ENCODE measurements around the gene LIPT2.
"Not testable (repeated sequence)": the region's sequence is repeated elsewhere in the genome, so short reads cannot be mapped to it uniquely, and the experiment has no call there.

LIPT2 gene

DNA sequence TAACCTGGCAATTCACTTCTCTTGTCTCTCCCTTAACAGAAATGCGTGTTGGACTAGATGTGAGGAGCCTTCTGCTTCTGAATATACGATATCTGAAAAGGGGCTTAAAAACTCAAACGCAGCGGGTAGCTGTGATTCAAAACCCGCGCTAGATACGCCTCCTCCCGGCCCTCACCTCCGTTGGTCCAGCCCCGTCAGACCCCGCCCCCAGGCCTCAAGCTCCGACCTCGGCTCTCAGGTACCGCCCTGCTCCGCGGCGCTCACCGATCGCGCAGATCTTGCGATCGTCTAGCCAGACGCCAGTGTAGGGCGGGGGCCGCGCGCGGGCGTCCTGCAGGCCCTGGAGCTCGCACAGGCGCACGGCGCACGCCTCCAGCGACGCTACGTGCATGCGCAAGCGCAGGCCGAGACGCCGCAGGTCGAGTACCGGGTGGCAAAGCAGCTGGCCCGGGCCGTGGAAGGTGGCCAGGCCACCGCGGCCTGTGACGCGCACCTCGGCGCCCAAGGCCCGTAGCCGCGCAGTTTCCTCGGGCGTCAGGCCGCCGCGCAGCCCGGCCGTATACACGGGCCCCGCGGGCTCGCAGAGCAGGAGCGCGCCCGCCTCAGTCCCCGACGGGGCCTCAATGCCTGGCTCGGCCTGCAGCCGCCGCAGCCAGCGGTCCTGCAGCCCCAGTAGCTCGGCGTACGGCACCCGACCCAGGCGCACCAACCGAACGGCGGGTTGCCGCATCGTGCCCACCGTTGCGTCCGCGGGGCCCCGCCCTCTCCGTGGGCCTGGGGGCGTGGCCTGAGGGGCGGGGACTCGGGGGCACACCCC lies at the start of gene LIPT2:
LIPT2 (minus strand) TSS at position 751 of the 817 bp plus-strand sequence; CDS start at position 730, 21 bp downstream.
- DNase-seq (ENCODE audit: low read depth): peak; percentile 96

DNA sequence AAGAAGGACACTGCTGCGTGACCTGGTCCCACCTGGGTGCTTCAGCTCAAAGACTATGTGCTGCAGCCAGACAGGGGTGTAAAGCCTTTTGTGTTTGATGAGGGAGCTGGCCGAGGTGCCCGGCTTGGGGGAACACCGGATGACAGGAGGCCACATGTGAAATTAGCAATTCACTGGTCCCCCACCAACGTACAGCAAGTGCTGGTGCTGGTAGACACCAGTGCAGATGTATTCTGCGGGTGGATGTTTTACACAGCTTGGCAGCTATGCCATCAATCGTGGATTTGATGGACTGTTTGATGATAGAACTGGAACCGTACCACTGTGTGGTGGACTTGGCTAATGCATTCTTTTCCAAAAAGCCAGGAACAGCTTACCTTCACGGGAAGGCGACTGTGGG lies 47.9 kb upstream of the LIPT2 start:
- DNase-seq (ENCODE audit: low read depth): no peak

DNA sequence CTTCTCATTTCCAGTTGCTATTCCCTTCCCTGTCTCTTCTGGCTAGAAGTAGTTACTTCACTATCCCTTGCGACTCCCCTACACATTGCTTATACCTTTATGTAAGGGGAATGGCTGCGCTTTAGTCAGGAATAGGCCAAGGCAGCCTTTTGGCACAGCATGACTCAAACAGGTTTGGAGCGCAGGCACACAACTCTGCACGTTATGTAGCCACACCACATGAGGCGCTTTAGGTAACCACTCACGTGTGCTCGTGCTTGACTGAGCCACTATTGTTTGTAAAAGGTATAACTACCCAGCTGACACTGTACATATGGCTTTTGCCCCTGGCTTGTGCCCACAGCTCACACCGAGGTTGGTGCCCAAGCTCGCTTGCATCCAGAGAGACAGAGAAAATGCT lies 46.7 kb upstream of the LIPT2 start:
- no peak for DNase-seq (ENCODE audit: low read depth)

DNA sequence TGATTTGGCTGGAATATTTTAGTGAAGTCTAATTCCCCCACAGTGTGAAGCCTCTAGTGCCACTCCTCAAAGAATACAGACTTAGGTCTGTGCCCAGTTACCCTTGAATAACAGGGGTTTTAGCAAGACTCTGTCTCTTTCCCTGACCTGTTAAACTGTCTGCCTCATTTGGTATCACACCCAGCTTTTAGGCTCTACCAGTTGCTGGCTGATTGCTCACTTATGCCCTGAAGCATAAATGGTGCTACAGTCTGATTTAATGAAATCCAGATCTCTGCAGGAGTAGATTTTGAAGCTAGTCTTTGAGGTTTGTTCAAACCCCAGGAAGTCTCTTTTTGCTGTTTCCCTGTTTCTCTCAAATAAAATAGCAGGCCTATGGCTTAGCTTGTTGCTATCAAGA lies 45.2 kb upstream of the LIPT2 start:
- no peak for DNase-seq (ENCODE audit: low read depth)

DNA sequence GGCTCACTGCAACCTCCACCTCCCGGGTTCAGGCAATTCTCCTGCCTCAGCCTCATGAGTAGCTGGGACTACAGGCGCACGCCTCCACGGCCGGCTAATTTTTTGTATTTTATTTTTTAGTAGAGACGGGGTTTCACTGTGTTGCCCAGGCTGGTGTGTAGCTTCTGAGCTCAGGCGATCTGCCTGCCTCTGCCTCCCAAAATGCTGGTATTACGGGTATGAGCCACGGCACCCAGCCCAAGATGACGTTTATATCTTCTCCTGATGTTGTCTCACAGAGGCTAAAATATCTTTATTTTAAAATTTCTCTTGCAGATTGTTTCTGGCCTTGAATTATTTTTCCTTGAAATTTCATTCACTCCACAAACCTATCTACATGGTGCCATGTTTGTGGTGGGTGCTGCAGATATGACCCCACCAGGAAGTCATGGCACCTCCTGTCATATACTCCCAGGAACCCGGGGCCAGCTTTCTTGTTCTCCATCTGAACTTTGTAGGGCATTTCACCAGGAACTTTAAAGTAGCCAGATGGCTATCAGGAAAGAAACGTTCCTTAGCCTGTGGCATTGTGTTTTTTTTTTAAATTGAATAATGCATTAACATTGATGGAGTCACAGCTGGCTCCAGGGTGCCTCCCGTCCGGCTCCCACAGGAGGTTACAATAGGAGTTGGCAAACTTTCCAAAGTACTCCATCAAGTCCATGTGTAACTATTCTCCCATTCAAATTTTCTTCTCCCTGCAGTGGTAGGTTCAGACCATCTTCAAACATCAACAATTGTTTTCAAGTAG lies 42.0 kb upstream of the LIPT2 start:
- no peak for DNase-seq (ENCODE audit: low read depth)

DNA sequence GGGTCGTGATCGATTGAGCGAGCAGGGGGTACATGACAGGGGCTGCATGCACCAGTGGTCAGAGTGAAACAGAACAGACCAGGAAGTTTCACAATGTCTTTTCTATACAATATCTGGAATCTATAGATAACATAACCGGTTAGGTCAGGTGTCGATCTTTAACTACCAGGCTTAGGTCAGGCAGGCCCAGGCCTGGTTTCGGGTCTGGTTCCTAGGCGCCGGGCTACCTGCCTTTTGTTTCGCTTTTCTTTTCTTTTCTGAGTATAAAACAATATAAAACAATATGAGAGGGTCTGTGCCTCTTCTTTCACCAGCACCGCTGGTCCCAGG lies 41.4 kb upstream of the LIPT2 start:
- not testable (repeated sequence) for DNase-seq (ENCODE audit: low read depth)

DNA sequence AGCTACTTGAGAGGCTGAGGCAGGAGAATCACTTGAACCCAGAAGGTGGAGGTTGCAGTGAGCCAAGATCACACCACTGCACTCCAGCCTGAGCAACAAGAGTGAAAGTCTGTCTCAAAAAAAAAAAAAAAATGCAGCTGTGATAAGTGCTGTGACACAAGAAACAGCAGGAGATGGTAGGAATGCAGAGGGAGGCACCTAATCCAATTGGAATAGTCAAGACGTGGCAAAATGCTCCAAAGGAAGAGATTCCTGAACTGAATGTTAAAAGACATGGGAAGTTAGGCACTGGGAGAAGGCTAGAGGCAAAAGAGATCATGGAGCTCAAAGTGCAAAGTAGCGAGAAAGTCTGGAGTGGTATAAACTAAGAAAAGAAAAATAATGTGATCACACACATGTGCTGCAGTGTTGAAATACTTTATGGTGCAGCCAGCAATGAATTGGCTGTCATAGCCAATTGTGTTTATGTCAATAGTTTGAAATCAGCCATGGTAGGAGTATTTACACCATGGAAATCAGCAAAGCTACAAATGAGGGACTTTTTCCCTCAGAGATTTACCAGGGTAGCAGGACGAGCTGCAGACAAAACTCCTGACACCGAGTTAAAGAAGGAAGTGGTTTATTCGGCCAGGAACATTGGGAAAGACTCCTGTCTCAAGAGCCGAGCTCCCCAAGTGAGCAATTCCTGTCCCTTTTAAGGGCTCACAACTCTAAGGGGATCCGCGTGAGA lies 40.9 kb upstream of the LIPT2 start:
- DNase-seq (ENCODE audit: low read depth): no peak

DNA sequence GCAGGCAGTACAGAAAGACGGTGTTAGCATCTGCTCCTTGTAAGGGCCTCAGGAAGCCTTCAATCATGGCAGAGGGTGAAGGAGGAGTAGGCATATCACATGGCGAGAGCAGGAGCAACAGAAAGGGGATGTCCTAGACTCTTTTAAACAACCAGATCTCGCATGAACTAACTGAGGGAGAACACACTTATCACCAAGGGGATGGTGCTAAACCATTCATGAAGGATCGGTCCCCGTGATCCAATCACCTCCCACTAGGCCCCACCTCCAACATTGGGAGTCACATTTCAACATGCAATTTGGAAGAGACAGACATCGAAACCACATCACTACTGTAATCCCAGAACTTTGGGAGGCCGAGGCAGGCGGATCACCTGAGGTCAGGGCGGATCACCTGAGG lies 39.9 kb upstream of the LIPT2 start:
- DNase-seq (ENCODE audit: low read depth): no peak

DNA sequence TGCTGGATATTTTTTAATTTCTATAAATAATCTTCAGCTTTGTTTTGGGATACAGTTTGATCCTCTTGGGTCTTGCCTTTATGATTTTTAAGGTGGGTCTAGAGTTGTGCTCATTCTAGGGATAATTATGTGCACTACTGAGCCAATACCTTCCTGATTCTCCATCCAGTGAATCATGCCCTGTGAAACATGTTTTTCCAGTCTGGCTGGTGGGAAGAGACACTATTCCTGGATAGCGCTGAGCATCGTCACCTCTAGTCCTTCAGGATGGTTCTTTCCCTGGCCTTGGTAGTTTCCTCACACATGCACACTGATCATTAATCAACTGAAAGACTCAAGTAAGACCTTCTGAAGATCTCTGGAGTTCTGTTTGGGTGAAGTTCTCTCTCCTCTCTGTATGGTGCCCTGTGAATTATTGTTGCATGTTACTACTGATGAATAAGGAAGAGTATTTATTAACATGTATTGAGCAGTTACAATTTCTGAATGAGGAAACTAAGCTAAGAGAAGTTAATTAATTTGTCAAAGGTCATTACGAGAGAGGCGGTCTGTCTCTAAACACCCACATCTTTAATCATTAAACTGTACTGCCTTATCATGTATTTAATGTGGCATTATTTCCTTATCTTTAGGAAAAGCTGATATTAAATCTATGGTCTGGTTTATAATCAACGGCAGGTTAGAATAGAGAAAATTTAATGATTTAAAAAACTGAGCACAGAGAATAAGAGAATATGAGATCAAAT lies 39.1 kb upstream of the LIPT2 start:
- DNase-seq (ENCODE audit: low read depth): no peak

DNA sequence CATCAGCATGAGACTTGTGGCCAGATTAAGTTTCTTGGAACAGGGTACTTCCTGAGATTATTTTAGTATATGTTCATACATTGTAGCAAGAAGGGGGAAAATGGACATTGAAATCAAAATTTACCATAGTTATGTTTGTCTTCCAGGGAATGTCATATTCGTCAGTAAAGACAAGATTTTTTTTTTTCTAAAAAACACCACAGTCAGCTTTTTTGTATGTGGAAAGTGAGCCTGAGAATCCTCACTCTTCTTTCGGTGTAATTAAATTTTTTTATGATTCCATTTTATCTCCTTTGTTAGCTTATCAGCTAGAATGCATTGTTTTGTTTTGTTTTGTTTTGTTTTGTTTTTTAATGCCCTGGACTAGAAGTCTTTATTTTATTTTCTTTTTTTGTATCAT lies 31.5 kb upstream of the LIPT2 start:
- DNase-seq (ENCODE audit: low read depth): no peak

DNA sequence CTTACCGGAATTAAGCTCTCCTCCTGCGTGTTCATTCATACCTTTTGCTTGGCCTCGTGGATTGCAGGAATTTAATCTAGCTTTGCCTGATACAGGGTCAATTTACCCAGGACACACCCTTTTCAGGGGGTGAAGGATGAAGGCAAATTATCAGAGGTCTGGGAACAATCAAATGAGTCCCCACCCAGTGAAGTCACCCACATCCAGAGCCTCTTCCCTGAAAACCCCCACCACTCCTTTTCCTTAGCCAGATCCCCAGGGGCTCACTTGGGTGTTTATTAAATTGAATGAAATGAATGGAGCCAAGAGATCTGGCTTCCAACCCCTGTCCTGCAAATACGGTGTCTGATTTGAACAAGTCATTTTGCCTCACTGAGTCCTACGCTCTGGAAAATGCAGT lies 31.0 kb upstream of the LIPT2 start:
- no peak for DNase-seq (ENCODE audit: low read depth)

DNA sequence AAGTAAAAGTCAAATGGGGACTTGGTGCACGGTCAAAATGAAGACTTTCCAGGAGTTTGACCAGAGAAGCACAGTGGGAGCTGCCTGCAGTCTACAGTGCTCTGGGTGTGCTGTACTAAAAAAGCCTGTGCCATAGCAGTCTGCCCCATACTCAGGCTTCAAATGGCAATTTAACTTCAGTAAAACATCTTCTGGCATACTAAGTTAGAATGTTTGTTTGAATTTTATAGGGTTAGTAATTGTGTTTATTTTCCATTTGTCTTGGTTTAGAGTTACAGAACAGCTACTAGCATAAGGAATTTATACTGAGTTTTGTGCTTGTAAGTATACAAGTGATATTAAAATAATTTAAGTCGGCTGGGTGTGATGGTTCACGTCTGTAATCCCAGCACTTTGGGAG lies 29.3 kb upstream of the LIPT2 start:
- no peak for DNase-seq (ENCODE audit: low read depth)

DNA sequence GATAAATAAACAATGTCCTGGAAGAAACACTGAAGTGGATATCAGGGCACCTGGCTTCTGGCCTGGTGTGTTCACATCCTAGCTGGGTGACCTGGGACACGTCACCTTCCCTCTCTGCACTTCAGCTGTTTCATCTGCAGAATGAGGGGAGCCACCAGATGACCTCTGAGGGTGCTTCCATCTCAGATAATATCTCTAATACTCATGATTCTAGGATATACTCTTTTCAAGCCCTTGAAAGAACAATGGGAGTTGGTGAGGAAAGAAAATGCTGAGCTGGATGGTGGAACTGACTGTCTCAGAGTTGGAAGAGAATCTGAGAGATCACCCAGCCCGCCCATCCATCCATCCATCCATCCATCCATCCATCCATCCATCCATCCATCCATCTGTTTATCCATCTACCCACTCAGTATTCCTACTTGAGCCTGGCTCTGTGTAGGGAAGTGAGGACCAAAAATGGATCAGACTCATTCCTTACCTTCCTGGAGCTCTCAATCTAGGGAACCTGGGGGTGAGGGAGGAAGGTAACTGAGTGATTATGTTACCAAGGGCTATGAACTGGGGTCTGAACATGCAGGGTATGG lies 28.2 kb upstream of the LIPT2 start:
- DNase-seq (ENCODE audit: low read depth): no peak

DNA sequence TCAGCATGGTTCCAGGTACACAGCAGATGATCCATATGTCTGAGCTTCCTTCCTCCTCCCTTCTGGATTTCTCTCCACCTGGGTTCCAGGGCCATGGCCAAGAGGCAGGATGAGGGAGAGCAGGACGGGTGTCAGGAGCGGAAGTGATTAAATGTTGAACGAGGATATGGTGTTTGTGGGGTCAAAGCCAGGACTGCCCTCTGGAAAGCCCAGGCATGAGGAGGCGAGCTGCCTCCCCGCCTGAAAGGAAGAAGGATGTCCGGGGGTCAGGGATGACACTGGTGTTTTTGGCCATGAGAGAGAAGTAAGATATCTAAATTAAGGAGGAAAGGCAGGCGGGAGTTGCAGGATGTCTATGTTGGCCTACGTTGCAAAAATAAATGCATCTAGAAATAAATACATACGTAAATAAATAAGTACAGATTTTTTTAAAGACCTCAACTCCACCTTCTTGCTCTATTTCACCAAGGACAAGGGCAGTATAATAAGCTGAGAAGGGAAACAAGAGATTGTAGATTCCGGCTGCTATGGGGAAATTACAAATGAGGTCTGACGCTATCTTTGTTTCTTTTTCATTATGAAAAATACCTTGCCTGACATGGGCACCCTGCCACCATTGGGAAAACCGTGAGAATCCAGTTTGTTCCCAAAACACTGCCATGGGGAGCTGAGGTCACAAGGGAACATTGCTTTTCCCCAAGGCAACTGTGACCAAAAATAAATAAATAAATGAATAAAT lies 27.6 kb upstream of the LIPT2 start:
- no peak for DNase-seq (ENCODE audit: low read depth)

DNA sequence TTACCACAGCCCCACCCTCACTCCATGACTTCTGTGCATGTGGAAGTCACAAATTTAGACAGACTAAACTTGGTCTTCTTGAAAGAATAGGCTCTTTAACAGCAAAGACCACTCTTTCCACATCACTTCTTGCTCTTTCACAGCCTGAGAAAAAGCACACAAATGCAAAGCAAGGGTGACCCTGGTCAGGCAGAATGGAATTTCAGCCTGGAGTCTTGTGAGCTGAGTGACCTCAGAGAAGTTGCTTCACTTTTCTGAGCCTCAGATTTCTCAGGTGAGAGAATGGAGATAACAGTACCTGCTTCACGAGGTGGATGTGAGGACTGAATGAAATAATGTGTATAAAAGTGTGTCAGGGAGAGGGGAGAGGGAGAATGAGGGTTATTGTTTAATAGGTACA lies 26.8 kb upstream of the LIPT2 start:
- DNase-seq (ENCODE audit: low read depth): no peak

DNA sequence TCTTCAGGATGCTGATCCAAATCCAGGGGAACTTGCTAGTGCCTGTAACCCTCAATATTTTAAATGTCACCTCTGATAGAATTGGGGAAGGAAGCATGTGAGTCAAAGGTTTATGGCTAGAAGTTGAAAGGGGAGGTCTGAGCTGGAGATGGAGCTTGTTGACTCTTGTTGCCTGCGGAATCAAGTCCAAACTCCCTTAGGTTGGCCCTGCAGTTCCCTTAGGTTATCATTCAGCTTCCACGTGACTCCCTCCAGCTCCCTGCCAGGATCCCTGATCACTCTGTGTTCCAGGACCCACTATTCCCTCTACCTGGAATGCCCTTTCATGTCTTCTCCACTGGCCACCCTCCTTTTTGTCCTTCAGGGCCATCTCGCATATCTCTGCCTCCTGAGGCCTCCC lies 26.2 kb upstream of the LIPT2 start:
- no peak for DNase-seq (ENCODE audit: low read depth)

DNA sequence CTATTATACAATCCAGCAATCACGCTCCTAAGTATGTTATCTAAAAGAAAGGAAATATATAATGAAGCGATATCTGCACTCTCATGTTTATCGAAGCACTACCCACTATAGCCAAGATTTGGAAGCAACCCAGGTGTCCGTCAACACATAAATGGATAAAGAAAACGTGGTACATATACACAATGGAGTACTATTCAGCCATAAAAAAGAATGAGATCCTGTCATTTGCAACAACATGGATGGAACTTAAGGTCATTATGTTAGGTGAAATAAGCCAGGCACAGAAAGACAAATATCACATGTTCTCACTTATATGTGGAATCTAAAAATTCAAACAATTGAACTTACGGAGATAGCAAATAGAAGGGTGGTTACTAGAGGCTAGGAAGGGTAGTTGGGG lies 24.1 kb upstream of the LIPT2 start:
- not testable (repeated sequence) for DNase-seq (ENCODE audit: low read depth)

DNA sequence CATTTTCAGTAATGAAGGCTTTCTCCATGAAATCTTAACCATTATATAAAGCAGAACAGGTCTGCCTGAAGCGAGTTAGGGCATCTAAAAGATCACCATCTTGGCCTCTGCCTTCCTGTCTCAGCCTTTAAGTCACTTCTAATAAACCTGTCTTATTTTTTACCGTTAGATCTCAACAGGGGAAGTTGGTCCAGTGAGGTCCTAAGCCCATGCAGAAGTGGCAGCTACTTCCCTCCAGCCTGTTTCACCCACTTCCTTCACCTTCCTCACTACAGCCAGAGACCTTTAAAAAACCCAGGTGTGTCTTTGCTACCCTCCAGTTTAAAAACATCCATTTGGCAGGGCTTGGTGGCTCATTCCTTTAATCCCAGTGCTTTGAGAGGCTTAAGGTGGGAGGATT lies 14.1 kb upstream of the LIPT2 start:
- DNase-seq (ENCODE audit: low read depth): no peak

DNA sequence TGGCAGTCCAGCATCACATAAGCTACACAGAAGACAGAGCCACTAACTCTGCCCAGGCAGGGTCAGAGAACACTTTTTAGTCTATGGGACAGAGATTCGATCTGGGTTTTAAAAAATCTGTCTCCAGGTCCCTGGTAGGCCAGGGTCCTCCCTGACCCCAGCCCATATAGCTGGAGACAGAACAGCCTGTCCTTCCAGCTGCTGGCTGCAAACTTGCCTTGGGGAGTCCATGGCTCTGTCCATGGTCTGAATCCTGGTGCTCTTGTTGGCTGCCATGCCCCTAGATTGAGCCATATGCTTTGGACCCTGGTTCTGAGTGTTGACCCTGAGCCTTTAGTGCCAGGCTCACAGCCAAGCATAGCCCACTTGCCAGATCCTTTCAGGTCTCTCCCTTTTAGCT lies 13.3 kb upstream of the LIPT2 start:
- no peak for DNase-seq (ENCODE audit: low read depth)

DNA sequence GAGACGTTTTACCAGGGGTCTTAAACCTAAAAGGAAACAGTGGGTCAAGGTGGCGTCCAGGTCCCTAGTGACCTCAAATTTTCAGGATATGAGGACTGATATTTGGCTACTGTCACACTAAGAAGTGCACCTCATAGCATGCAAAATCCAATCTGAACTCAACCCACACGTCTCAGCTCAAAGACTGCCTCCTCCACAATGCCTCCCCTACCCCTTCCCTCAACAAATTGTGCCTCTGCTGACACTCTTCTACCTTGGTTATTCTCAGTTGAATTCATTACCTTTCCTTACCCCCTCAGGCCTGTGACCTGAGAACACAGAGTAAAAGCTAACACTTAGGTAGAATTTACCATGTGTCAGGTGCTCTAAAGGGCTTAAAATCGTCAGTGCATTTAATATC lies 12.4 kb upstream of the LIPT2 start:
- DNase-seq (ENCODE audit: low read depth): no peak

DNA sequence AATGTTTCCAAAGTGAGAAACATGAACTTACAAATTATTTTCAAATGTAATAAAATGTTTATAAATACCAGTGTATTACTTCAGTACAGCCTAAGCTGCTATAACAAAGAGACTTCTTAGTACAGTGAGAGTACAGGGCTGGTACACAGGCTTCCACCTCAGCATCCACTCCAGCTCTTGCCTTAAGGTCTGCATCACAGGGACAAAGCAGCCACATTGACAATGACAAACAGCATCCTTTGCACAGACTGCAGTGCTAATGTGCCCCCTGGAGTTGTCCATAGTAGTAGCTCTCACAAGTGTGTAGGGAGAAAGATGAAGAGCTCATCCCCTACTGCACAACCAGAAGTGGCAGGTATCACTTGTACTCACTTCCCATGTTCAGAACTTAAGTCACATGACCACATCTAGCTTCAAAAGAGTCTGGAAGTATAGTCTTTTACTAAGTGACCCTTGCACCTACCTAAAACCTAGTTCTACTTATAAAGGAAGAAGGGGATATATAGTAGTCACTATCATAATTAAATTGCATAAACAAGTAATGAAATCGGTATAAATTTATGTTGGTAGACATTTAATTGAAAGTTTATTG lies 10.7 kb upstream of the LIPT2 start:
- no peak for DNase-seq (ENCODE audit: low read depth)
